OCI-LY3 (cell line): ENCODE results near the gene APOL1.

Experiments used
- H2AFZ ChIP-seq: fragments of 200-600, 300-600 bp; shearing (Covaris generic); 2 replicates; pipeline ENCODE4 v1.6.0; 2014; ENCODE audit warnings: antibody characterized with exemption, low read depth, low read length
- H3K27ac ChIP-seq: fragments of 200-600, 300-600 bp; sonication (generic); 2 replicates; pipeline ENCODE4 v1.5.1; 2014; ENCODE audit warnings: mild to moderate bottlenecking, low read length, moderate library complexity, mixed read lengths
- H3K27me3 ChIP-seq: fragments of 200-600, 300-600 bp; sonication (generic); 2 replicates; pipeline ENCODE4 v1.6.1; 2014; ENCODE audit warnings: low read depth, low read length, mixed read lengths
- H3K36me3 ChIP-seq: fragments of 200-600, 300-600 bp; sonication (generic); replicated peaks from 2 replicates; pipeline ENCODE3; 2014; ENCODE audit warnings: low read depth, low read length, mixed read lengths
- H3K4me1 ChIP-seq: fragments of 300-600, 200-600 bp; sonication (generic); 2 replicates; pipeline ENCODE4 v1.6.1; 2014; ENCODE audit warnings: low read length, mixed read lengths
- H3K4me2 ChIP-seq: fragments of 200-600, 300-600 bp; sonication (generic); 2 replicates; pipeline ENCODE4 v1.6.1; 2014; ENCODE audit warnings: low read length, mixed read lengths
- H3K4me3 ChIP-seq: fragments of 300-600, 200-600 bp; sonication (generic); 2 replicates; pipeline ENCODE4 v1.5.1; 2014; ENCODE audit warnings: antibody characterized with exemption, mild to moderate bottlenecking, low read length, moderate library complexity
- H3K79me2 ChIP-seq: fragments of 300-600, 200-600 bp; shearing (Covaris generic); 2 replicates; pipeline ENCODE4 v1.6.1; 2014; ENCODE audit warnings: mild to moderate bottlenecking, low read length, mixed read lengths
- H3K9ac ChIP-seq: fragments of 300-600, 200-600 bp; shearing (Covaris generic); 2 replicates; pipeline ENCODE4 v1.6.0; 2014; ENCODE audit warnings: mild to moderate bottlenecking, low read length, moderate library complexity
- H3K9me3 ChIP-seq: fragments of 200-600, 300-600 bp; shearing (Covaris generic); 2 replicates; pipeline ENCODE4 v1.6.1; 2014; ENCODE audit warnings: low read length, mixed read lengths; ENCODE audit not compliant: insufficient read depth
- H4K20me1 ChIP-seq: fragments of 200-600, 300-600 bp; sonication (generic); 2 replicates; pipeline ENCODE4 v1.6.1; 2016; ENCODE audit warnings: low read length, mixed read lengths; ENCODE audit not compliant: insufficient read depth
- EZH2phosphoT487 ChIP-seq: fragments of 200-600 bp; shearing (Covaris generic); IDR thresholded peaks from 2 replicates; pipeline ENCODE4 v1.6.1; 2018; ENCODE audit warnings: antibody characterized with exemption, mixed run types, low read depth
- TF ChIP-seq, protein P1 (sequence below): fragments of 200-600, 300-600 bp; sonication (generic); IDR thresholded peaks from 2 replicates; pipeline ENCODE4 v1.5.1; 2014; ENCODE audit warnings: antibody characterized with exemption, low read length, low read depth

The APOL1 gene

DNA sequence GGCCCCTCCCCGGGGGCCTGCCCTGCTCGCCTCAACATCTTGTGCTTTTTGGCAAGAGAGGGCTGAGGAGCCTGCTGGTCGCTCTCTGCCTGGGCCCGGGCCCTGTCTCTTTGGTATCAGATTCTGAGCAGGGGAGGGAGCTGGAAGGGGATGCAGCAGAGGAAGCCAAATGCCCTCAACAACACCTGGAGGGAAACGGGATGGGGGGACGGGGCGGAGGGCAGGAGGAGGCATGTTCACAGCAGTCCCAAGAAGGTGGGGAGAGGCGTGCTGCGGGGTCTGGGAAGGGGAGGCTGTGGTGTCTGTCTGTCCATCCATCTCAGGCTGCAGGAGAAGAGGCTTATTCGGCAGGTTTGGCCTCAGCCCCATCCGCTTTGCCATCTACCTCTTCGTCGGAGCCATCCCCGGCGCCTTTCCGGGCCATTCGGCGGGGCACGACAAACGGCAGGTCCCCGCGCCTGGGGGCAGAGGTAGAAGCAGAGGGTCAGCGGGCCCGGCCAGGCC lies 29.4 kb downstream of the APOL1 start:
- Histone ChIP-seq H2AFZ (no peak overlapping the region), H4K20me1 (peaks cover 5% of the 10 kb centered on the region; the same call in 1 of the 2 replicates), H3K36me3 (peaks cover 65% of the 10 kb centered on the region), H3K4me3 (no peak overlapping the region), H3K4me2 (no peak overlapping the region), H3K27me3 (no peaks in the 10 kb centered on the region), H3K9me3 (no peaks in the 10 kb centered on the region), H3K27ac (no peak overlapping the region), H3K79me2 (no peaks in the 10 kb centered on the region), H3K4me1 (peaks cover 7% of the 10 kb centered on the region), H3K9ac (no peak overlapping the region)
- TF ChIP-seq, protein P1, sequence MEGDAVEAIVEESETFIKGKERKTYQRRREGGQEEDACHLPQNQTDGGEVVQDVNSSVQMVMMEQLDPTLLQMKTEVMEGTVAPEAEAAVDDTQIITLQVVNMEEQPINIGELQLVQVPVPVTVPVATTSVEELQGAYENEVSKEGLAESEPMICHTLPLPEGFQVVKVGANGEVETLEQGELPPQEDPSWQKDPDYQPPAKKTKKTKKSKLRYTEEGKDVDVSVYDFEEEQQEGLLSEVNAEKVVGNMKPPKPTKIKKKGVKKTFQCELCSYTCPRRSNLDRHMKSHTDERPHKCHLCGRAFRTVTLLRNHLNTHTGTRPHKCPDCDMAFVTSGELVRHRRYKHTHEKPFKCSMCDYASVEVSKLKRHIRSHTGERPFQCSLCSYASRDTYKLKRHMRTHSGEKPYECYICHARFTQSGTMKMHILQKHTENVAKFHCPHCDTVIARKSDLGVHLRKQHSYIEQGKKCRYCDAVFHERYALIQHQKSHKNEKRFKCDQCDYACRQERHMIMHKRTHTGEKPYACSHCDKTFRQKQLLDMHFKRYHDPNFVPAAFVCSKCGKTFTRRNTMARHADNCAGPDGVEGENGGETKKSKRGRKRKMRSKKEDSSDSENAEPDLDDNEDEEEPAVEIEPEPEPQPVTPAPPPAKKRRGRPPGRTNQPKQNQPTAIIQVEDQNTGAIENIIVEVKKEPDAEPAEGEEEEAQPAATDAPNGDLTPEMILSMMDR: no peak
- TF ChIP-seq EZH2phosphoT487: no peak

DNA sequence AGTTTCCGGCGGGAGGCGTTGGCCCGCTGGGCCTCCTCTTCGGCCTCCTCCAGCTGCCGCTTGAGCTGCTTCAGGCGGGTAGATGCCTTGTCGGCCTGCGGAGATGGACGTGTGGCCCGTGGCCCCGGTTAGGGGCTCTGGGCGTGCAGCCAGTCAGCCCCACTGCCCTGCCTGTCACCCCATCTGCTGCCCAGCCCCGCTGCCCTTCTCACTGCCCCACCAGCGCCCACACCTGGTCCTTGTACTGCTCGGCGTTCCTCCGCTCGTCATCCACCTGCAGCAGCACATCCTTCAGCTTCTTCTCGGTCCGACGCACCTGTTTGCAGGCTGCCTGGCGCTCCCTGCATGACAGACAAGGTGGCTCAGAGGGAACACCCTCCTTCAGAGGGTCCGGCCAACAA lies 31.2 kb downstream of the APOL1 start:
- Histone ChIP-seq H3K79me2 (no peaks in the 10 kb centered on the region), H3K9ac (no peak overlapping the region), H3K4me3 (no peak overlapping the region), H4K20me1 (no peaks in the 10 kb centered on the region), H3K27ac (no peak overlapping the region), H3K4me2 (no peak overlapping the region), H3K27me3 (no peaks in the 10 kb centered on the region), H2AFZ (no peak overlapping the region), H3K4me1 (no peaks in the 10 kb centered on the region), H3K36me3 (peaks cover 79% of the 10 kb centered on the region), H3K9me3 (no peaks in the 10 kb centered on the region)
- TF ChIP-seq, protein P1: no peak
- no peak for TF ChIP-seq EZH2phosphoT487

DNA sequence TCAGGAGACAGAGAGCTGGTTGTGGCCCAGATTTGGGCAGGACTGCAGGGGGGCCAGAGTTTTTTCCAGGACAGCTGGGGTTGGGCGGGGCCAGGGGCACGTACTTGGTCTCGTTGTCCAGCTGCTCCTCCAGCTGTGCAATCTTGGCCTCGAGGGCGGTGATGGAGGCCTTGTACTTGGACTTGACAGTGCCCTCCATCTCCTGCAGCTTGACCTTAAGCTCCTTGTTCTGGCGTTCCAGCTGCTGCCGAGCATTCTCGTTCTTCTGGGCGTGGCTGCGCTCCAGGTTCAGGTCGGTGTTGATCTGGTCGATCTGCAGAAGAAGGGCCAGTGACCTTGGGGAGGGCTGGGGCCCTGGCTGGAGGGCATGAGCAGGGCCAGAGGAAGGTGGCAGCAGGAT lies 32.1 kb downstream of the APOL1 start:
- Histone ChIP-seq H3K36me3 (peaks cover 84% of the 10 kb centered on the region), H3K4me1 (no peaks in the 10 kb centered on the region), H3K9ac (no peak overlapping the region), H4K20me1 (no peaks in the 10 kb centered on the region; the same call in 1 of the 2 replicates), H3K9me3 (no peaks in the 10 kb centered on the region), H2AFZ (no peak overlapping the region), H3K4me3 (no peak overlapping the region), H3K27ac (no peak overlapping the region), H3K79me2 (no peaks in the 10 kb centered on the region), H3K27me3 (no peaks in the 10 kb centered on the region), H3K4me2 (no peak overlapping the region)
- TF ChIP-seq EZH2phosphoT487: no peak

DNA sequence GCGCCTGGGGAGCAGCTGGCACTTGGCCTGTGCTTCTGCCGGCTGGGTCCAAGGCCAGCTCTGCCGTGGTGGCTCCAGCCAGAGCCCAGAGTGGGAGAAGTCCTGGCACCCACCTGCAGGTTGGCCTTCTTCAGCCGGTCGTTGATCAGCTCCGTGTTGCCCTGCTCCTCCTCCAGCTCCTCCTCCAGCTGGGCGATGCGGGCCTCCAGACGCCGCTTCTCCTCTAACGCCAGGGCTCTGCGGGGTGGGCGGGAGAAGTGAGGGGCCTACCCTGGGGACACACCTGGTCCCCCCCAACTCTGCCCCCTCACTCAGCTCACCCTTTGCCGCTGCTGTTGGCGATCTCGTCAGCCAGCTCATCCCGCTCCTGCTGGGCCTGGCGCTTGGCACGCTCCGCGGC lies 32.6 kb downstream of the APOL1 start:
- no peaks in the 10 kb centered on the region for H3K9me3 ChIP-seq
- H3K27me3 ChIP-seq: no peaks in the 10 kb centered on the region
- H3K4me3 ChIP-seq: no peak overlapping the region
- TF ChIP-seq, protein P1: no peak
- TF ChIP-seq EZH2phosphoT487: no peak
- H3K79me2 ChIP-seq: no peaks in the 10 kb centered on the region
- H3K27ac ChIP-seq: no peak overlapping the region
- no peak overlapping the region for H3K4me2 ChIP-seq
- no peaks in the 10 kb centered on the region; the same call in 1 of the 2 replicates for H4K20me1 ChIP-seq
- no peaks in the 10 kb centered on the region for H3K4me1 ChIP-seq
- H2AFZ ChIP-seq: no peak overlapping the region
- no peak overlapping the region for H3K9ac ChIP-seq
- peaks cover 82% of the 10 kb centered on the region for H3K36me3 ChIP-seq
